WTC11 (cell line): ENCODE results near the gene SELENOV. TPM values are rescaled to one million over a fixed set of nuclear protein-coding genes. Genes with fewer than 3 reads are reported as not detected.
A peak's percentile ranks its signal among the peaks of the same experiment; 100 is the strongest.

ENCODE experiments used
- ATAC-seq: fragments of 200-7000 bp; cut with Tn5 transposase; 2 replicates; pipeline ENCODE4 v1.10.0; 2021; ENCODE audit warnings: mild to moderate bottlenecking, moderate library complexity
- CTCF ChIA-PET: fragments of 300-600 bp; sonication (Branson Sonifier 250); formaldehyde crosslinking; loops from one replicate; lab custom pipeline; 2021; ENCODE audit warnings: antibody characterized with exemption; lab: Charles Lee
- POLR2A ChIA-PET: fragments of 350-600 bp; sonication (Branson Sonifier 250); formaldehyde crosslinking; loops from one replicate; lab custom pipeline; 2021; ENCODE audit warnings: antibody characterized with exemption; lab: Charles Lee
- DNase-seq: peaks from one replicate; pipeline ENCODE4 v3.0.0; 2021; ENCODE audit warnings: low spot score
- H3K27ac Mint-ChIP-seq: 2 replicates; pipeline ENCODE4 v1.8.0; 2021; ENCODE audit warnings: mixed read lengths
- H3K27me3 Mint-ChIP-seq: 2 replicates; pipeline ENCODE4 v1.8.0; 2021; ENCODE audit warnings: low read depth, mild to moderate bottlenecking, moderate library complexity, mixed read lengths
- H3K36me3 Mint-ChIP-seq: 2 replicates; pipeline ENCODE4 v1.8.0; 2021; ENCODE audit warnings: mixed read lengths
- H3K4me1 Mint-ChIP-seq: 2 replicates; pipeline ENCODE4 v1.8.0; 2022; ENCODE audit warnings: mixed read lengths
- H3K4me3 Mint-ChIP-seq: 2 replicates; pipeline ENCODE4 v1.8.0; 2021; ENCODE audit warnings: mild to moderate bottlenecking, moderate library complexity, mixed read lengths
- H3K9me3 Mint-ChIP-seq: 2 replicates; pipeline ENCODE4 v1.8.0; 2021; ENCODE audit warnings: mixed read lengths
- CREM ChIP-seq: sonication (generic); formaldehyde crosslinking; IDR thresholded peaks from 2 replicates; pipeline ENCODE4 v1.8.1; 2022; ENCODE audit warnings: mild to moderate bottlenecking, missing genetic modification reagents, moderate library complexity
- FOXK1 ChIP-seq: sonication (generic); formaldehyde crosslinking; IDR thresholded peaks from 2 replicates; pipeline ENCODE4 v1.8.0; 2022; ENCODE audit warnings: mild to moderate bottlenecking, moderate library complexity, missing genetic modification reagents
- JAZF1 ChIP-seq: fragments of 250-450 bp; sonication (Bioruptor Pico); IDR thresholded peaks from 2 replicates; pipeline ENCODE4 v1.9.0; 2021; ENCODE audit warnings: moderate library complexity, mild to moderate bottlenecking, inconsistent platforms
- MYBL2 ChIP-seq: sonication (generic); formaldehyde crosslinking; IDR thresholded peaks from 2 replicates; pipeline ENCODE4 v1.8.1; 2023; ENCODE audit warnings: mild to moderate bottlenecking, moderate library complexity, missing genetic modification reagents
- NR1H2 ChIP-seq: sonication (generic); formaldehyde crosslinking; IDR thresholded peaks from 2 replicates; pipeline ENCODE4 v1.9.0; 2021; ENCODE audit warnings: mild to moderate bottlenecking, moderate library complexity, missing genetic modification reagents
- RORB ChIP-seq: fragments of 250-450 bp; sonication (Bioruptor Pico); IDR thresholded peaks from 2 replicates; pipeline ENCODE4 v1.9.0; 2021; ENCODE audit warnings: mild to moderate bottlenecking
- ZNF232 ChIP-seq: sonication (generic); formaldehyde crosslinking; IDR thresholded peaks from 2 replicates; pipeline ENCODE4 v1.8.0; 2022; ENCODE audit warnings: mild to moderate bottlenecking, missing genetic modification reagents
- ZNF317 ChIP-seq: sonication (generic); formaldehyde crosslinking; IDR thresholded peaks from 2 replicates; pipeline ENCODE4 v1.8.1; 2023; ENCODE audit warnings: low read depth, mild to moderate bottlenecking, moderate library complexity, missing genetic modification reagents, borderline replicate concordance
- ZNF423 ChIP-seq: fragments of 250-450 bp; sonication (Bioruptor Pico); IDR thresholded peaks from 2 replicates; pipeline ENCODE4 v2.1.2; 2022; ENCODE audit warnings: mild to moderate bottlenecking, moderate library complexity
- total RNA-seq: library from RNA; stranded (reverse); gene quantifications from 3 replicates; pipeline ENCODE4 v1.2.3, GENCODE V29; 2021
- TF ChIP-seq, protein P1 (sequence below): sonication (generic); formaldehyde crosslinking; IDR thresholded peaks from 2 replicates; pipeline ENCODE4 v1.8.1; 2023; ENCODE audit warnings: mild to moderate bottlenecking, missing genetic modification reagents, moderate library complexity
- TF ChIP-seq, protein P2 (sequence below): fragments of 200-600 bp; IDR thresholded peaks from 2 replicates; pipeline ENCODE4 v1.8.0; 2022; ENCODE audit warnings: antibody characterized with exemption
- TF ChIP-seq, protein P3 (sequence below): sonication (generic); formaldehyde crosslinking; conservative IDR thresholded peaks from 2 replicates; pipeline ENCODE4 v1.8.1; 2023; ENCODE audit warnings: mild to moderate bottlenecking, low read depth, missing genetic modification reagents, moderate library complexity
- TF ChIP-seq, protein P4 (sequence below): sonication (generic); formaldehyde crosslinking; IDR thresholded peaks from 2 replicates; pipeline ENCODE4 v1.8.1; 2022; ENCODE audit warnings: low read depth, mild to moderate bottlenecking, moderate library complexity, missing genetic modification reagents, borderline replicate concordance
- TF ChIP-seq, protein P5 (sequence below): fragments of 250-450 bp; sonication (Bioruptor Pico); conservative IDR thresholded peaks from 2 replicates; pipeline ENCODE4 v1.9.0; 2021; ENCODE audit warnings: mild to moderate bottlenecking
- TF ChIP-seq, protein P6 (sequence below): sonication (generic); formaldehyde crosslinking; IDR thresholded peaks from 2 replicates; pipeline ENCODE4 v1.8.0; 2023; ENCODE audit warnings: mild to moderate bottlenecking, missing genetic modification reagents

Gene SELENOV
- total RNA-seq, 1 experiment from 2014 or later = 12.6 TPM

DNA sequence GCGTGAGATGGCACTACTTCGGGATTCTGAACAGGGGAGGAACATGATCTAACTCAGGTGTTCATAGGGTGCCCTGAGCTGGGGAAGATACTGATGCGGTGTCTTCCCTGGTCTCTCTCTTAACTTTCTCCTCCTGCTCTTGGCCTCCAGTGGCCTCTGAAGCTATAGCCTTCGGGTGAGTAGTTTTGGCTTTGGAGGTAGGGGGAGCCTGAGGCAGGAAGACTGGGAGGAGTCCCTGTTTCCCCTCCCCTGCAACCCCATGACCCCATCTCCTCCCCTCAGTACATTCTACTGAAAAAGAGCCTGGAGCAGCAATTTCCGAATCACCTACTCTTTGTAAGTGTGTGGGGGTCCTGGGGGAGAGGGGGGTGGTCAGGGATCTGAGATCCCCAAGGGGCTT is 3.5 kb downstream of the SELENOV start:
- Mint-ChIP-seq H3K9me3 (no peaks in the 10 kb centered on the region; the same call in 1 of the 2 replicates), H3K27me3 (peaks cover 14% of the 10 kb centered on the region), H3K27ac (peak overlapping the region; percentile 17; the same call in 1 of the 2 replicates), H3K4me1 (peaks cover 27% of the 10 kb centered on the region), H3K36me3 (peaks cover 12% of the 10 kb centered on the region)
- ATAC-seq (peak; percentile 10), DNase-seq (no peak)
- CTCF ChIA-PET = interaction anchor here (0.6 to 3.3 kb wide), 11 partner anchors 12 to 78 kb away, joined by 3 to 24 read pairs (median 4); partner anchors contain the start of genes DLL3, EID2B and TIMM50
- TF ChIP-seq, protein P1, sequence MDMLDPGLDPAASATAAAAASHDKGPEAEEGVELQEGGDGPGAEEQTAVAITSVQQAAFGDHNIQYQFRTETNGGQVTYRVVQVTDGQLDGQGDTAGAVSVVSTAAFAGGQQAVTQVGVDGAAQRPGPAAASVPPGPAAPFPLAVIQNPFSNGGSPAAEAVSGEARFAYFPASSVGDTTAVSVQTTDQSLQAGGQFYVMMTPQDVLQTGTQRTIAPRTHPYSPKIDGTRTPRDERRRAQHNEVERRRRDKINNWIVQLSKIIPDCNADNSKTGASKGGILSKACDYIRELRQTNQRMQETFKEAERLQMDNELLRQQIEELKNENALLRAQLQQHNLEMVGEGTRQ (CRISPR knock-in tag) = no peak
- TF ChIP-seq RORB (no peak), ZNF232 (CRISPR knock-in tag) (no peak), NR1H2 (CRISPR knock-in tag) (no peak), MYBL2 (no peak), FOXK1 (CRISPR knock-in tag) (no peak), ZNF423 (CRISPR knock-in tag) (no peak), CREM (CRISPR knock-in tag) (no peak), ZNF317 (CRISPR knock-in tag) (no peak), JAZF1 (CRISPR knock-in tag) (no peak)
- TF ChIP-seq, protein P2, sequence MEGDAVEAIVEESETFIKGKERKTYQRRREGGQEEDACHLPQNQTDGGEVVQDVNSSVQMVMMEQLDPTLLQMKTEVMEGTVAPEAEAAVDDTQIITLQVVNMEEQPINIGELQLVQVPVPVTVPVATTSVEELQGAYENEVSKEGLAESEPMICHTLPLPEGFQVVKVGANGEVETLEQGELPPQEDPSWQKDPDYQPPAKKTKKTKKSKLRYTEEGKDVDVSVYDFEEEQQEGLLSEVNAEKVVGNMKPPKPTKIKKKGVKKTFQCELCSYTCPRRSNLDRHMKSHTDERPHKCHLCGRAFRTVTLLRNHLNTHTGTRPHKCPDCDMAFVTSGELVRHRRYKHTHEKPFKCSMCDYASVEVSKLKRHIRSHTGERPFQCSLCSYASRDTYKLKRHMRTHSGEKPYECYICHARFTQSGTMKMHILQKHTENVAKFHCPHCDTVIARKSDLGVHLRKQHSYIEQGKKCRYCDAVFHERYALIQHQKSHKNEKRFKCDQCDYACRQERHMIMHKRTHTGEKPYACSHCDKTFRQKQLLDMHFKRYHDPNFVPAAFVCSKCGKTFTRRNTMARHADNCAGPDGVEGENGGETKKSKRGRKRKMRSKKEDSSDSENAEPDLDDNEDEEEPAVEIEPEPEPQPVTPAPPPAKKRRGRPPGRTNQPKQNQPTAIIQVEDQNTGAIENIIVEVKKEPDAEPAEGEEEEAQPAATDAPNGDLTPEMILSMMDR = no peak
- TF ChIP-seq, protein P3, sequence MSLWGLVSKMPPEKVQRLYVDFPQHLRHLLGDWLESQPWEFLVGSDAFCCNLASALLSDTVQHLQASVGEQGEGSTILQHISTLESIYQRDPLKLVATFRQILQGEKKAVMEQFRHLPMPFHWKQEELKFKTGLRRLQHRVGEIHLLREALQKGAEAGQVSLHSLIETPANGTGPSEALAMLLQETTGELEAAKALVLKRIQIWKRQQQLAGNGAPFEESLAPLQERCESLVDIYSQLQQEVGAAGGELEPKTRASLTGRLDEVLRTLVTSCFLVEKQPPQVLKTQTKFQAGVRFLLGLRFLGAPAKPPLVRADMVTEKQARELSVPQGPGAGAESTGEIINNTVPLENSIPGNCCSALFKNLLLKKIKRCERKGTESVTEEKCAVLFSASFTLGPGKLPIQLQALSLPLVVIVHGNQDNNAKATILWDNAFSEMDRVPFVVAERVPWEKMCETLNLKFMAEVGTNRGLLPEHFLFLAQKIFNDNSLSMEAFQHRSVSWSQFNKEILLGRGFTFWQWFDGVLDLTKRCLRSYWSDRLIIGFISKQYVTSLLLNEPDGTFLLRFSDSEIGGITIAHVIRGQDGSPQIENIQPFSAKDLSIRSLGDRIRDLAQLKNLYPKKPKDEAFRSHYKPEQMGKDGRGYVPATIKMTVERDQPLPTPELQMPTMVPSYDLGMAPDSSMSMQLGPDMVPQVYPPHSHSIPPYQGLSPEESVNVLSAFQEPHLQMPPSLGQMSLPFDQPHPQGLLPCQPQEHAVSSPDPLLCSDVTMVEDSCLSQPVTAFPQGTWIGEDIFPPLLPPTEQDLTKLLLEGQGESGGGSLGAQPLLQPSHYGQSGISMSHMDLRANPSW = no peak
- TF ChIP-seq, protein P4, sequence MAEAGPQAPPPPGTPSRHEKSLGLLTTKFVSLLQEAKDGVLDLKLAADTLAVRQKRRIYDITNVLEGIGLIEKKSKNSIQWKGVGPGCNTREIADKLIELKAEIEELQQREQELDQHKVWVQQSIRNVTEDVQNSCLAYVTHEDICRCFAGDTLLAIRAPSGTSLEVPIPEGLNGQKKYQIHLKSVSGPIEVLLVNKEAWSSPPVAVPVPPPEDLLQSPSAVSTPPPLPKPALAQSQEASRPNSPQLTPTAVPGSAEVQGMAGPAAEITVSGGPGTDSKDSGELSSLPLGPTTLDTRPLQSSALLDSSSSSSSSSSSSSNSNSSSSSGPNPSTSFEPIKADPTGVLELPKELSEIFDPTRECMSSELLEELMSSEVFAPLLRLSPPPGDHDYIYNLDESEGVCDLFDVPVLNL = no peak
- TF ChIP-seq, protein P5, sequence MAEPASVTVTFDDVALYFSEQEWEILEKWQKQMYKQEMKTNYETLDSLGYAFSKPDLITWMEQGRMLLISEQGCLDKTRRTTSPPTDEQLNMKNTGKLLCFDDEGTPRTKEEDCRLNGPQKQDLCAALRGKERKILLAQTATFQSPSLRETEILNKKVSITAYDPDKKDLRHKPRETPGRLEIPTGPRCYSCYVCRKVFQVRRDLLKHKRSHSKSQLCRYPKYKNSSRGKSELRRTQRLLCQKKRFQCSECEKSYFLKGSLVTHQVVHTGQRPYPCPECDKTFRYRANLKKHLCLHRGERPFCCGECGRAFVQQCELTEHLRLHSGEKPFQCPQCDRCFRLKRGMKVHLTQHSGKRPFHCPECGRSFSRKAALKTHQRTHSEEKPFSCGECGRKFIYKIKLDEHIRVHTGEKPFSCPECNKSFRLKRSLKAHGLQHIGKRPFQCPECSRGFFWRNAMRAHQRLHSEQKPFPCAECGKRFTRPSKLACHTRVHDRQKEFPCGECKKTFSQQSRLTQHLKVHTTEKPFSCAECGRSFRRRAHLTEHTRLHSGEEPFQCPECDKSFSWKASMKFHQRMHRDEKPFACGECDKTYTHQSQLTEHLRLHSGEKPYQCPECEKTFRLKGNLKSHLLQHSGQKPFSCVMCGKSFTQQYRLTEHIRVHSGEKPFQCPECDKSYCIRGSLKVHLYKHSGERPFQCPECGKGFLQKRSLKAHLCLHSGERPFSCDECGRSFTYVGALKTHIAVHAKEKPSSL (CRISPR knock-in tag) = no peak
- TF ChIP-seq, protein P6, sequence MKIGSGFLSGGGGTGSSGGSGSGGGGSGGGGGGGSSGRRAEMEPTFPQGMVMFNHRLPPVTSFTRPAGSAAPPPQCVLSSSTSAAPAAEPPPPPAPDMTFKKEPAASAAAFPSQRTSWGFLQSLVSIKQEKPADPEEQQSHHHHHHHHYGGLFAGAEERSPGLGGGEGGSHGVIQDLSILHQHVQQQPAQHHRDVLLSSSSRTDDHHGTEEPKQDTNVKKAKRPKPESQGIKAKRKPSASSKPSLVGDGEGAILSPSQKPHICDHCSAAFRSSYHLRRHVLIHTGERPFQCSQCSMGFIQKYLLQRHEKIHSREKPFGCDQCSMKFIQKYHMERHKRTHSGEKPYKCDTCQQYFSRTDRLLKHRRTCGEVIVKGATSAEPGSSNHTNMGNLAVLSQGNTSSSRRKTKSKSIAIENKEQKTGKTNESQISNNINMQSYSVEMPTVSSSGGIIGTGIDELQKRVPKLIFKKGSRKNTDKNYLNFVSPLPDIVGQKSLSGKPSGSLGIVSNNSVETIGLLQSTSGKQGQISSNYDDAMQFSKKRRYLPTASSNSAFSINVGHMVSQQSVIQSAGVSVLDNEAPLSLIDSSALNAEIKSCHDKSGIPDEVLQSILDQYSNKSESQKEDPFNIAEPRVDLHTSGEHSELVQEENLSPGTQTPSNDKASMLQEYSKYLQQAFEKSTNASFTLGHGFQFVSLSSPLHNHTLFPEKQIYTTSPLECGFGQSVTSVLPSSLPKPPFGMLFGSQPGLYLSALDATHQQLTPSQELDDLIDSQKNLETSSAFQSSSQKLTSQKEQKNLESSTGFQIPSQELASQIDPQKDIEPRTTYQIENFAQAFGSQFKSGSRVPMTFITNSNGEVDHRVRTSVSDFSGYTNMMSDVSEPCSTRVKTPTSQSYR (CRISPR knock-in tag) = no peak
- TF ChIP-seq, all 79 proteins: peak for 0
- peak overlapping the region; percentile 63 for H3K4me3 Mint-ChIP-seq
- POLR2A ChIA-PET = interaction anchor here (0.6 to 1.0 kb wide), 2 partner anchors 83 to 316 kb away, joined by 4 to 8 read pairs; partner anchors contain the start of gene RPS16
